ENCODE data around the gene RAB3GAP2.
"Not testable (repeated sequence)": the region's sequence is repeated elsewhere in the genome, so short reads cannot be mapped to it uniquely, and the experiment has no call there.

RAB3GAP2 gene

GRCh38 chr1:220245900-220246299, 26.4 kb downstream of the RAB3GAP2 start:
- not testable (repeated sequence) for H3K27ac Mint-ChIP-seq (ENCODE audit: low read depth); ATAC-seq (replicated peaks; ENCODE audit: extremely low read depth, poor library complexity, severe bottlenecking); H3K36me3 Mint-ChIP-seq (ENCODE audit: insufficient read depth); DNase-seq (ENCODE audit: low spot score in 2 of 2); H3K27me3 Mint-ChIP-seq; H3K9me3 Mint-ChIP-seq; H3K4me3 Mint-ChIP-seq
- peaks cover 35% of the 10 kb centered on the region for H3K4me1 Mint-ChIP-seq

DNA sequence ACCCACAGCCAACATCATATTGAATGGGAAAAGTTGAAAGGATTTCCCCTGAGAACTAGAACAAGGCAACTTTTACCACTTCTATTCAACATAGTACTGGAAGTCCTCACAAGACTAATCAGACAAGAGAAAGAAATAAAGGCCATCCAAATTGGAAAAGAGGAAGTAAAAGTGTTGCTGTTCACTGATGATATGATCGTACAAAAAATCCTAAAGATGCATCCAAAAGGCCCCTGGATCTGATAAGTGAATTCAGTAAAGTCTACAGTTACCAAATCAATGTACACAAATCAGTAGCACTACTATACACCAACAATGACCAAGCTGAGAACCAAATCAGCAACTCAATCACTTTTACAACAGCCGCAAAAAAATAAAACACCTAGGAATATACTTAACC, 28.3 kb downstream of the RAB3GAP2 start:
- DNase-seq (ENCODE audit: low spot score in 2 of 2) (no peak), ATAC-seq (replicated peaks; ENCODE audit: extremely low read depth, poor library complexity, severe bottlenecking) (no peak)
- peaks cover 40% of the 10 kb centered on the region for H3K4me1 Mint-ChIP-seq
- H3K27ac Mint-ChIP-seq (ENCODE audit: low read depth), result no peak overlapping the region
- no peaks in the 10 kb centered on the region for H3K27me3 Mint-ChIP-seq
- peaks cover 5% of the 10 kb centered on the region for H3K9me3 Mint-ChIP-seq
- no peak overlapping the region for H3K4me3 Mint-ChIP-seq
- peaks cover 2% of the 10 kb centered on the region for H3K36me3 Mint-ChIP-seq (ENCODE audit: insufficient read depth)

- Mint-ChIP-seq H3K36me3 (ENCODE audit: insufficient read depth) (peaks cover 3% of the 10 kb centered on the region), H3K4me3 (no peak overlapping the region), H3K4me1 (peaks cover 46% of the 10 kb centered on the region), H3K27ac (ENCODE audit: low read depth) (peak overlapping the region; percentile 32), H3K9me3 (peaks cover 5% of the 10 kb centered on the region), H3K27me3 (no peaks in the 10 kb centered on the region)
- ATAC-seq (replicated peaks; ENCODE audit: extremely low read depth, poor library complexity, severe bottlenecking) (no peak), DNase-seq (ENCODE audit: low spot score in 2 of 2) (no peak)
Measured at GRCh38 chr1:220241072-220241663, 31.1 kb downstream of the RAB3GAP2 start.

- peaks cover 43% of the 10 kb centered on the region for H3K4me1 Mint-ChIP-seq
- H3K27me3 Mint-ChIP-seq, result no peaks in the 10 kb centered on the region
- no peak overlapping the region for H3K4me3 Mint-ChIP-seq
- peaks cover 3% of the 10 kb centered on the region for H3K9me3 Mint-ChIP-seq
- no peak overlapping the region for H3K27ac Mint-ChIP-seq (ENCODE audit: low read depth)
- peaks cover 3% of the 10 kb centered on the region for H3K36me3 Mint-ChIP-seq (ENCODE audit: insufficient read depth)
- ATAC-seq (replicated peaks; ENCODE audit: extremely low read depth, poor library complexity, severe bottlenecking) (no peak), DNase-seq (ENCODE audit: low spot score in 2 of 2) (no peak)
Measured at GRCh38 chr1:220239966-220240365, 32.3 kb downstream of the RAB3GAP2 start.

DNA sequence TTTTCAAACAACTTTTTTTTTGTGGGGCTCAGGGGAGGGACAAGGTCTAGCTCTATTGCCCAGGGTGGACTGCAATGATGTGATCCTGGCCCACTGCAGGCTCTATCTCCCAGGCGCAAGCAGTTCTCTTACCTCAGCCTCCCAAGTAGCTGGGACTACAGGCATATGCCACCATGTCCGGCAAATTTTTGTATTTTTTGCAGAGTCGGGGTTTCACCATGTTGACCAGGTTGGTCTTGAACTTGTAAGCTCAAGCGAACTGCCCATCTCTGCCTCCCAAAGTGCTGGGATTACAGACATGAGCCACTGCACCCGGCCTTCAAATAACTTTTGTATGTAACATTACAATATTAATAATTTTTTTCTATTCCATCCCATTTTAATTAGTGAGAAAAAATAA, 33.0 kb downstream of the RAB3GAP2 start:
- Mint-ChIP-seq H3K4me1 (peaks cover 36% of the 10 kb centered on the region), H3K27ac (ENCODE audit: low read depth) (no peak overlapping the region), H3K27me3 (no peaks in the 10 kb centered on the region), H3K4me3 (no peak overlapping the region), H3K36me3 (ENCODE audit: insufficient read depth) (peaks cover 3% of the 10 kb centered on the region), H3K9me3 (no peaks in the 10 kb centered on the region)
- no peak for DNase-seq (ENCODE audit: low spot score in 2 of 2)
- no peak for ATAC-seq (replicated peaks; ENCODE audit: extremely low read depth, poor library complexity, severe bottlenecking)

DNA sequence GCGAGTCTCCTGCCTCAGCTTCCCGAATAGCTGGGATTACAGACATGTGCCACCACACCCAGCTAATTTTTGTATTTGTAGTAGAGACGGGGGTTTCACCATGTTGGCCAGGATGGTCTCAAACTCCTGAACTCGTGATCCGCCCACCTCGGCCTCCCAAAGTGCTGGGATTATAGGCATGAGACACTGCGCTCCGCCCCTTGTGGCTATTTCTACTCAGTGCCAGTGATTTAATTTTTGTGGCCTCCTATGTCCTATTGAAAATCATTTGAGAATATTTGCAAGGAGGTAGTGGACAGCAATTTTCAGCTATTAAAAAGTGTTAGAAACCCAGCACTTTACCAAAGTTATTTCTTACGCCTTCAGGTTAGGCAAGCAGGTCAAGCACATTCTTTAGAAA, 36.0 kb downstream of the RAB3GAP2 start:
- not testable (repeated sequence) for H3K9me3 Mint-ChIP-seq
- peaks cover 17% of the 10 kb centered on the region for H3K4me1 Mint-ChIP-seq

DNA sequence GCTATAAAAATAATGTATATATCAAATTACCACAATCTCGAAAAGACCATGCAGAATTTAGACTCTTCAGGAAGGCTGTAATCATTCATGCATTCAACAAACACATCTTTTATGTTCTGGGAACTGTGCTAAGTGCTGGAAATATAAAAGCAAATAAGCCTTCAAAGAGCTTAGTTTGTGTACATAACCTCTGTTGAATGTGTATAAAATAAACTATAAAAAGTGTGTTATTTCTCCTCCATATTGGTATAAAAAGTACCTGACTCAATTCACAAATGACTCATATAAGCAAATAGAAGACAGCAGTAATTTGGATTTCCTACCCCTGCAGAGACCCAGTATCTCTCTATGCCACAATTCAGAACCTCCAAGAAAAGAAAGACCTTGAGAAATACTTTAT, 36.8 kb downstream of the RAB3GAP2 start:
- no peaks in the 10 kb centered on the region for H3K27me3 Mint-ChIP-seq
- H3K27ac Mint-ChIP-seq (ENCODE audit: low read depth), result no peak overlapping the region
- peaks cover 17% of the 10 kb centered on the region for H3K4me1 Mint-ChIP-seq
- ATAC-seq (replicated peaks; ENCODE audit: extremely low read depth, poor library complexity, severe bottlenecking), result no peak
- no peak overlapping the region for H3K4me3 Mint-ChIP-seq
- peaks cover 6% of the 10 kb centered on the region for H3K36me3 Mint-ChIP-seq (ENCODE audit: insufficient read depth)
- H3K9me3 Mint-ChIP-seq, result no peaks in the 10 kb centered on the region
- DNase-seq (ENCODE audit: low spot score in 2 of 2), result no peak

More for the DNA sequence above, 36.0 kb downstream of the RAB3GAP2 start:
- H3K27me3 Mint-ChIP-seq; ATAC-seq (replicated peaks; ENCODE audit: extremely low read depth, poor library complexity, severe bottlenecking); H3K27ac Mint-ChIP-seq (ENCODE audit: low read depth); H3K4me3 Mint-ChIP-seq; DNase-seq (ENCODE audit: low spot score in 2 of 2); H3K36me3 Mint-ChIP-seq (ENCODE audit: insufficient read depth): not testable (repeated sequence)

DNA sequence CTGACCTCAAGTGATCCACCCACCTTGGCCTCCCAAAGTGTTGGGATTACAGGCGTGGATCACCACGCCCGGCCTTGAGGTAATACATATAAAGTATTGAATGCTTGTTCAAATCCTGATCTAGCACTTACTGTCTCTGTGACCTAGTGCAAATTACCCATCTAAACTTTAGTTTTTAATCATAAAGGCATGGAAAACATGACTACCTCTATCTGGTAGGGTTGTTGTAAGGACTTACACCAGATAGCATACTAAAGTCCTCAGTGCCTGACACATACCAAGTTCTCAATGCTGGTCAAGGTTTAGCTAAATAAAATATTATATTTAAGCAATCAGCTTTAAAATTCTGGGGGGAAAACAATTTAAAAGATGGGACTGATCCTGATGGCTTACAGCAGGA, 38.3 kb downstream of the RAB3GAP2 start:
- no peaks in the 10 kb centered on the region for H3K9me3 Mint-ChIP-seq
- ATAC-seq (replicated peaks; ENCODE audit: extremely low read depth, poor library complexity, severe bottlenecking), result no peak

GRCh38 chr1:220229771-220230170, 42.5 kb downstream of the RAB3GAP2 start:
- no peak for ATAC-seq (replicated peaks; ENCODE audit: extremely low read depth, poor library complexity, severe bottlenecking)
- Mint-ChIP-seq H3K36me3 (ENCODE audit: insufficient read depth) (peaks cover 12% of the 10 kb centered on the region), H3K9me3 (no peaks in the 10 kb centered on the region), H3K27me3 (no peaks in the 10 kb centered on the region), H3K27ac (ENCODE audit: low read depth) (no peak overlapping the region), H3K4me1 (peaks cover 51% of the 10 kb centered on the region), H3K4me3 (no peak overlapping the region)
- DNase-seq (ENCODE audit: low spot score in 2 of 2), result no peak

More for the DNA sequence above, 38.3 kb downstream of the RAB3GAP2 start:
- no peak overlapping the region for H3K27ac Mint-ChIP-seq (ENCODE audit: low read depth)
- no peak for DNase-seq (ENCODE audit: low spot score in 2 of 2)
- peaks cover 7% of the 10 kb centered on the region for H3K36me3 Mint-ChIP-seq (ENCODE audit: insufficient read depth)
- no peaks in the 10 kb centered on the region for H3K27me3 Mint-ChIP-seq
- H3K4me3 Mint-ChIP-seq, result no peak overlapping the region
- peaks cover 18% of the 10 kb centered on the region for H3K4me1 Mint-ChIP-seq

DNA sequence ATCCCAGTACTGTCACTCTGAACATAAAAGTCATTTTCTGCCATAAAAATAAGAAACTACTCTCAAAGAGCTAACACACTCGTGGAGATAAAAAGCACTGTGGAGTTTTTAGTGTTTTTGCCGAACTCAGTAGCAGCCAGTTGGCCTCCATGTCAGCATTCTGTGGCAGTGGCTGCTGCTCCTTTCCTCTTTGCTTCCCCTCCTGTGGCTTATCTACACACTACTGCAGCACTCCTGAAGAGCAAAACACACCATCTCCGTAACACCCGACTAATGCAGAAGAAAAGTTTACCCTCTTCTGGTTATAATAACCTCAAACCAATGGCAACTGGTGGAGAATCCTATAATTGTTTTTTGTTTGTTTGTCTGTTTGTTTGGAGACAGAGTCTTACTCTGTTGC, 44.9 kb downstream of the RAB3GAP2 start:
- DNase-seq (ENCODE audit: low spot score in 2 of 2), result no peak
- Mint-ChIP-seq H3K27ac (ENCODE audit: low read depth) (peak overlapping the region; percentile 46), H3K27me3 (no peaks in the 10 kb centered on the region), H3K36me3 (ENCODE audit: insufficient read depth) (peaks cover 12% of the 10 kb centered on the region), H3K4me1 (peaks cover 61% of the 10 kb centered on the region), H3K4me3 (no peak overlapping the region), H3K9me3 (no peaks in the 10 kb centered on the region)
- no peak for ATAC-seq (replicated peaks; ENCODE audit: extremely low read depth, poor library complexity, severe bottlenecking)

DNA sequence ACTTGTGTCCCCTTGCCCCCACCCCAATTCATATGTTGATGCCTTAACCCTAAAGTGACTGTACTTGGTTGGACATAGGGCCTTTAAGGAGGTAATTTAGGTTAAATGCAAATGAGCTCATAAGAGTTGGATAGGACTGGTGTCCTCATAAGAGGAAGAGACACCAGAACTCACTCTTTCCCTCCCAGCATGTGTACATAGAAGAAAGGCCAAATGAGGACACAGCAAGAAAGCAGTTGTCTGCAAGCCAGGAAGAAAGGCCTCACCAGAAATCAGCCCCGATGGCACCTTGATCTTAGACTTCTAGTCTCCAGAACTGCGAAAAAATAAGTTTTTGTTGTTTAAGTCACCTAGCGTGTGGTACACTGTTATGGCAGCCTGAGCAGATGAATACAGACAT, 45.5 kb downstream of the RAB3GAP2 start:
- H3K36me3 Mint-ChIP-seq (ENCODE audit: insufficient read depth), result peaks cover 12% of the 10 kb centered on the region
- H3K4me3 Mint-ChIP-seq, result no peak overlapping the region
- no peak overlapping the region for H3K27ac Mint-ChIP-seq (ENCODE audit: low read depth)
- H3K27me3 Mint-ChIP-seq, result no peaks in the 10 kb centered on the region
- ATAC-seq (replicated peaks; ENCODE audit: extremely low read depth, poor library complexity, severe bottlenecking) (no peak), DNase-seq (ENCODE audit: low spot score in 2 of 2) (no peak)
- H3K9me3 Mint-ChIP-seq, result no peaks in the 10 kb centered on the region
- H3K4me1 Mint-ChIP-seq, result peaks cover 61% of the 10 kb centered on the region

- Mint-ChIP-seq H3K27ac (ENCODE audit: low read depth) (peak overlapping the region; percentile 16), H3K27me3 (no peaks in the 10 kb centered on the region), H3K9me3 (no peaks in the 10 kb centered on the region), H3K4me1 (peaks cover 57% of the 10 kb centered on the region), H3K4me3 (no peak overlapping the region), H3K36me3 (ENCODE audit: insufficient read depth) (peaks cover 12% of the 10 kb centered on the region)
- no peak for DNase-seq (ENCODE audit: low spot score in 2 of 2)
- no peak for ATAC-seq (replicated peaks; ENCODE audit: extremely low read depth, poor library complexity, severe bottlenecking)
Measured at GRCh38 chr1:220225957-220226356, 46.3 kb downstream of the RAB3GAP2 start.

DNA sequence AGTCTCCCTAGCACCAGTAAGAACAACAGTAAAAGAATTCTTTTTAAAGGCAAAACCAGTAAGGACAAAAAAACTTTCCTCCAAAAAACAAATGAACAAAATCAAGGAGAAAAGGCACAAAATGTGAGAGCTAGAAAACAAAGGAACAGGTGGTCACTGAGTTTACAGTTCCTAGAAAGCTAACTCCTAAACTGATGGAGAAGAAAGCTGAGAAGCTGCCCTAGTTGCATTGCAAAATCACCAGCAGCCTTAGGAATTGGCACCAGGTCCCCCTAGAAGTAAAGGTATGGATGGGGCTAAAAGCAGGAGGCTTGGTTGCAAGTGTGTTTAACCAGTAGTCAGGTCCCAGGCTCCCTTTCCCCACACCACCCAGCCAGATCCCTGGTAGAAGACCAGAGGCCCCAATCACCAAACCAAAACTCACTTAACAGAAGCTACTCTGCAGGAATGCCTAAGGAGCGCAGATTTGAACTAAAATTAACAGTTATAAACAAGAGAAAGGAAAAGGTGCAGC, 47.6 kb downstream of the RAB3GAP2 start:
- no peak overlapping the region for H3K27ac Mint-ChIP-seq (ENCODE audit: low read depth)
- peaks cover 63% of the 10 kb centered on the region for H3K4me1 Mint-ChIP-seq
- H3K27me3 Mint-ChIP-seq, result no peaks in the 10 kb centered on the region
- H3K9me3 Mint-ChIP-seq, result no peaks in the 10 kb centered on the region
- ATAC-seq (replicated peaks; ENCODE audit: extremely low read depth, poor library complexity, severe bottlenecking) (no peak), DNase-seq (ENCODE audit: low spot score in 2 of 2) (no peak)
- H3K4me3 Mint-ChIP-seq, result no peak overlapping the region
- H3K36me3 Mint-ChIP-seq (ENCODE audit: insufficient read depth), result peaks cover 10% of the 10 kb centered on the region
